ENCODE results near the gene KDM4C. TPM values are rescaled to one million over a fixed set of nuclear protein-coding genes. Genes with fewer than 3 reads are reported as not detected.

Gene KDM4C
- total RNA-seq (10 to 100 TPM; 51.6 to 85.5 (median 66.9) TPM), polyA plus RNA-seq (10 to 100 TPM; 11.1 to 12.7 (median 11.8) TPM)
- long read RNA-seq, donor 1, partial matches to known transcripts: 0 of 1 reads
- long read RNA-seq, donor 1, other reads (novel, unspliced or antisense): 0 of 1 reads
- long read RNA-seq, donor 2, full-length matches to known transcripts: 2 of 2 reads
- long read RNA-seq, donor 2, partial matches to known transcripts: 0 of 2 reads
- long read RNA-seq, donor 2, other reads (novel, unspliced or antisense): 0 of 2 reads

DNA sequence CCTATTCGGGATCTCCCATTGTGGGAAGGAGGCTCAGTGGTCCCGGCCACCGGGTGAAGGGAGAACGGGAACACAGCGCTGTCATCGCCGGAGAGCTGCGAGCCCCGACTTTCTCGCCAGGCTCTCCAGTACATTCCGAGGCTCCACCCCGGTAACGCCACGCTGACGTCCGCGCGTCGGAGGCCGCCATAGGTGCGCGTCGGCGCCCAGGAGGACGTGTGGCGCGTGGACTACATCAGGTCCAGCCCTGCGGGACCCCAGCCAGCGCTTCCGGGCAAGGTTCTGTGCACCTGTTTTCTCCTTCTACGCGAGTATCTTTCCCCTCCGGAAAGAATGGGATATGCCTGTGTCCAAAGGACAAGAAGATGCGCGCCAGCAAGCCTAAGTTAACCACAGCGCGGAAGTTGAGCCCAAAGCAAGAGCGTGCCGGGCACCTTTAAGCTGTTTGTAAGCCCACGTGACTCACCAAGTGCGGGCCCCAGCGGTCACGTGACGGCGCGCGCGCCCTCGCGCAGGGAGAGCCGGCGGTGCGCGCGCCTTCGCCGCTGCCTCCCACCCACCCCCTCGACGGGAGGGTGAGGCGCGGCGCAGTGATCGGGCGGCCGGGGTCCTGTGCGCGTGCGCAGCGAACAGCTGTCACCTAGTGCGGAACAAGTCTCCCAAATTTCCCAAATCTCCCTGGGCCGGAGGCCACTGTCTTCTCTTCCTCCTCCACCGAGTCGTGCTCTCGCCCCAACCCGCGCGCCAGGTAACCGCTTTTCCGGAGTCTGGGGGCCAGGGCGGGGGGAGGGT is at the start of gene KDM4C:
KDM4C (plus strand) TSS at position 518 of the 792 bp plus-strand sequence. CDS start 35,016 bp downstream, outside the sequence.
- Histone ChIP-seq H3K4me1 (peaks cover 8 to 53% (median 28%) of the 10 kb centered on the region in 6 donors), H3K4me3 (peak within 1 kb of the TSS; percentile 52 to 99 (median 91)), H3K27ac (peak within 1 kb of the TSS; percentile 93 to 100 (median 98)), H3K27me3 (replicated peaks in 1 of 7) (no peaks in the 10 kb centered on the region), H3K36me3 (no peaks in the 10 kb centered on the region), H3K9me3 (no peaks in the 10 kb centered on the region)
- TF ChIP-seq, protein P1, sequence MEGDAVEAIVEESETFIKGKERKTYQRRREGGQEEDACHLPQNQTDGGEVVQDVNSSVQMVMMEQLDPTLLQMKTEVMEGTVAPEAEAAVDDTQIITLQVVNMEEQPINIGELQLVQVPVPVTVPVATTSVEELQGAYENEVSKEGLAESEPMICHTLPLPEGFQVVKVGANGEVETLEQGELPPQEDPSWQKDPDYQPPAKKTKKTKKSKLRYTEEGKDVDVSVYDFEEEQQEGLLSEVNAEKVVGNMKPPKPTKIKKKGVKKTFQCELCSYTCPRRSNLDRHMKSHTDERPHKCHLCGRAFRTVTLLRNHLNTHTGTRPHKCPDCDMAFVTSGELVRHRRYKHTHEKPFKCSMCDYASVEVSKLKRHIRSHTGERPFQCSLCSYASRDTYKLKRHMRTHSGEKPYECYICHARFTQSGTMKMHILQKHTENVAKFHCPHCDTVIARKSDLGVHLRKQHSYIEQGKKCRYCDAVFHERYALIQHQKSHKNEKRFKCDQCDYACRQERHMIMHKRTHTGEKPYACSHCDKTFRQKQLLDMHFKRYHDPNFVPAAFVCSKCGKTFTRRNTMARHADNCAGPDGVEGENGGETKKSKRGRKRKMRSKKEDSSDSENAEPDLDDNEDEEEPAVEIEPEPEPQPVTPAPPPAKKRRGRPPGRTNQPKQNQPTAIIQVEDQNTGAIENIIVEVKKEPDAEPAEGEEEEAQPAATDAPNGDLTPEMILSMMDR (IDR thresholded peaks at IDR 0.05 in 8 of 11, conservative IDR thresholded peaks at IDR 0.05 in 3 of 11): no peak
- TF ChIP-seq POLR2AphosphoS5 (IDR thresholded peaks at IDR 0.05) (peak; percentile 97 to 99 (median 99)), POLR2A (IDR thresholded peaks at IDR 0.05) (peak in 2 of 3 donors; percentile 77 to 83)
- WGBS, 5 donors: 0% methylated on average over 39 to 80 of the region's 80 CpGs
- DNase-seq: peak; percentile 98
- intact Hi-C loops (cut with DNase I; ENCODE audit: low total_unique reads): no loop called here

DNA sequence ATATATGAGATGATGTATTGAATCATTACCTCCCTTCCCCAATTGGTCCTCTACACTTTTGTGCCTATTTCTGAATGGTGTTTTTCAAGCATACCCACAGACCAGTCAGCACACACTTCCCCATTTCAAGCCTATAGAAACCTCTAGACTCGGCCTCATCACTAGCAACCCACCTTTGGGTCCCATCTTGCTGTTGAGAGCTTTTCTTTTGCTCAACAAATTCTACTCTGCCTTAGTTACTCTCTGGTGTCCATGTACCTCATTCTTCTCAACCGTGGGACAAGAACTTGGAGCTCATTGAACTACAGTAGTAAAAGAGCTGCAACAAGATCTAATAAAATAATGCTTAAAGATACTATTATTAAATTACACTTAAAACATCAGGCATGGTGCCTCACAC is 49.0 kb upstream of the KDM4C start:
- no peak overlapping the region for H3K27ac ChIP-seq
- no peaks in the 10 kb centered on the region for H3K27me3 ChIP-seq (replicated peaks in 1 of 7)
- no peak overlapping the region for H3K4me3 ChIP-seq
- no peak for DNase-seq
- no peaks in the 10 kb centered on the region for H3K36me3 ChIP-seq
- peaks cover 0 to 8% (median 5%) of the 10 kb centered on the region in 6 donors for H3K4me1 ChIP-seq
- peaks cover 0 to 13% (median 4%) of the 10 kb centered on the region in 8 donors for H3K9me3 ChIP-seq
- 83 to 89% (median 86%) methylated on average over 2 of the region's 2 CpGs for WGBS, 5 donors
- TF ChIP-seq POLR2A (IDR thresholded peaks at IDR 0.05) (no peak), POLR2AphosphoS5 (IDR thresholded peaks at IDR 0.05) (no peak)
- TF ChIP-seq, protein P1 (IDR thresholded peaks at IDR 0.05 in 8 of 11, conservative IDR thresholded peaks at IDR 0.05 in 3 of 11): no peak
- intact Hi-C loops (cut with DNase I; ENCODE audit: low total_unique reads): no loop called here

DNA sequence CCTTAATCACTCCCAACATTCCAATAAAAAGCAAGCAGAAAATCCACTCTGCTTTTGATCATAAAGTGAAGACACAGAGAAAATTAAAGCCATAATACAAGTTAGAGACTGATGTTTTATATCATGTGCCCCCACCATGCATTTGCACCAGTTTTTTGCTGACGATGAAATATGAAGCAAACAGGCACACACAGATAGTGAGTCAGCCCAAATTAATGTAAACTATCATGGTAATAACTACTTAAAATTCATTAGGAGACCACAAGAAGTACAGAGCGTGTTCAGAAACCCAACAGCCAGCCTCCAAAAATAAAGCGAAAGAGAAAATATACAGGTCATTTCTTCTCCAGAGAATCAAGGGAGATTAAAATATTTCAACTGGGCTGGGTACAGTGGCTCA is 46.4 kb upstream of the KDM4C start:
- intact Hi-C loops (cut with DNase I; ENCODE audit: low total_unique reads): no loop called here

More for the DNA sequence above, 46.4 kb upstream of the KDM4C start:
- WGBS, 5 donors: 77 to 85% (median 82%) methylated on average over 3 of the region's 3 CpGs
- DNase-seq: no peak
- H3K27ac ChIP-seq: no peak overlapping the region
- TF ChIP-seq POLR2A (IDR thresholded peaks at IDR 0.05) (no peak), POLR2AphosphoS5 (IDR thresholded peaks at IDR 0.05) (no peak)
- TF ChIP-seq, protein P1 (IDR thresholded peaks at IDR 0.05 in 8 of 11, conservative IDR thresholded peaks at IDR 0.05 in 3 of 11): no peak
- H3K36me3 ChIP-seq: no peaks in the 10 kb centered on the region
- no peak overlapping the region for H3K4me3 ChIP-seq
- H3K9me3 ChIP-seq: peaks cover 0 to 13% (median 4%) of the 10 kb centered on the region in 8 donors
- H3K27me3 ChIP-seq (replicated peaks in 1 of 7): peaks cover 0 to 7% (median 0%) of the 10 kb centered on the region in 7 donors
- H3K4me1 ChIP-seq: peaks cover 0 to 14% (median 7%) of the 10 kb centered on the region in 6 donors
